Right lobe of liver (tissue), 6 donors: ENCODE measurements around the gene CDKN2A. TPM values are rescaled to one million over a fixed set of nuclear protein-coding genes. Genes with fewer than 3 reads are reported as not detected.

Experiments
- ATAC-seq, 4 donors: fragments of 200-7000 bp; cut with Tn5 transposase; one replicate each; pipeline ENCODE4 v1.9.1; 2020; ENCODE audit warnings: mild to moderate bottlenecking in 4 of 4, moderate library complexity in 4 of 4
- DNase-seq, 3 donors: peaks; one replicate each; pipeline ENCODE4 v3.0.0-alpha.2; 2020
- H3K27ac ChIP-seq, 3 donors: fragments of 200-600 bp; one replicate each; pipeline ENCODE4 v1.8.0; 2022
- H3K27me3 ChIP-seq, 2 donors: fragments of 200-600 bp; one replicate each; pipeline ENCODE4 v1.8.0; 2022
- H3K36me3 ChIP-seq, 4 donors: fragments of 200-600 bp; sonication (generic) in 1 of 4; one replicate each; pipeline versions ENCODE4 v1.5.1 to v1.8.0; 2017 to 2022; ENCODE audit warnings: control low read depth in 1 of 4
- H3K4me1 ChIP-seq, 4 donors: fragments of 200-600 bp; sonication (generic) in 1 of 4; one replicate each; pipeline versions ENCODE4 v1.5.1 to v1.8.0; 2017 to 2022; ENCODE audit warnings: control low read depth in 1 of 4
- H3K4me3 ChIP-seq, 3 donors: fragments of 200-600 bp; one replicate each; pipeline ENCODE4 v1.8.0; 2022
- H3K9me3 ChIP-seq, 4 donors: fragments of 200-600 bp; sonication (generic) in 1 of 4; one replicate each; pipeline versions ENCODE4 v1.5.1 to v1.8.0; 2017 to 2022; ENCODE audit warnings: control low read depth in 1 of 4
- POLR2A ChIP-seq: fragments of 450-650 bp; IDR thresholded peaks from one replicate; pipeline ENCODE4 v1.6.1; 2017; ENCODE audit warnings: antibody characterized with exemption, mild to moderate bottlenecking
- WGBS: methylation state at CpG from one replicate; pipeline ENCODE4 v1.1.6; 2018; ENCODE audit warnings: low coverage, low lambda C conversion rate; ENCODE audit not compliant: insufficient coverage; ENCODE audit errors: missing lambda C conversion rate; 5-methylcytosine and 5-hydroxymethylcytosine counted together
- intact Hi-C, 2 donors: fragments of 100-400 bp; cut with DNase I; formaldehyde crosslinking; loops; one replicate each; pipeline versions ENCODE4 v1.11.2 to v1.14.1; 2022
- total RNA-seq, 6 experiments: library from RNA; depleted of rRNA in 2 of 6; stranded (reverse); fragments of >200 nt in 2 of 6; fragmentation: NEBNext Ultra II Directional in 3 of 6; extraction: Animal tissue kit (Norgen Biotek cat#: 25700) in 3 of 6; gene quantifications; one replicate each; pipeline versions ENCODE4 v1.1.0 to v1.2.4, GENCODE V29; 2016 to 2023
- TF ChIP-seq, protein P1 (sequence below), 4 donors: fragments of 200-600 bp in 3 of 4; fragments of 450-650 bp in 1 of 4; IDR thresholded peaks; one replicate each; pipeline versions ENCODE4 v1.5.1 to v1.8.0; 2016 to 2022; ENCODE audit warnings: antibody characterized with exemption in 4 of 4, mild to moderate bottlenecking in 2 of 4
- donor health status: DM: no; HTN: yes; CAD: no.
- donor health status: DM: no; HTN: no; CAD: no.
- donor health status: DM: no; HTN: no; CAD: no.
- donor health status: DM: no; HTN: yes; CAD: no.
- donor health status: DM: no; HTN: yes; CAD: no.

CDKN2A gene
- total RNA-seq, 6 experiments from 2014 or later: 0.30 to 1.4 (median 1.2) TPM; not detected in 1

DNA sequence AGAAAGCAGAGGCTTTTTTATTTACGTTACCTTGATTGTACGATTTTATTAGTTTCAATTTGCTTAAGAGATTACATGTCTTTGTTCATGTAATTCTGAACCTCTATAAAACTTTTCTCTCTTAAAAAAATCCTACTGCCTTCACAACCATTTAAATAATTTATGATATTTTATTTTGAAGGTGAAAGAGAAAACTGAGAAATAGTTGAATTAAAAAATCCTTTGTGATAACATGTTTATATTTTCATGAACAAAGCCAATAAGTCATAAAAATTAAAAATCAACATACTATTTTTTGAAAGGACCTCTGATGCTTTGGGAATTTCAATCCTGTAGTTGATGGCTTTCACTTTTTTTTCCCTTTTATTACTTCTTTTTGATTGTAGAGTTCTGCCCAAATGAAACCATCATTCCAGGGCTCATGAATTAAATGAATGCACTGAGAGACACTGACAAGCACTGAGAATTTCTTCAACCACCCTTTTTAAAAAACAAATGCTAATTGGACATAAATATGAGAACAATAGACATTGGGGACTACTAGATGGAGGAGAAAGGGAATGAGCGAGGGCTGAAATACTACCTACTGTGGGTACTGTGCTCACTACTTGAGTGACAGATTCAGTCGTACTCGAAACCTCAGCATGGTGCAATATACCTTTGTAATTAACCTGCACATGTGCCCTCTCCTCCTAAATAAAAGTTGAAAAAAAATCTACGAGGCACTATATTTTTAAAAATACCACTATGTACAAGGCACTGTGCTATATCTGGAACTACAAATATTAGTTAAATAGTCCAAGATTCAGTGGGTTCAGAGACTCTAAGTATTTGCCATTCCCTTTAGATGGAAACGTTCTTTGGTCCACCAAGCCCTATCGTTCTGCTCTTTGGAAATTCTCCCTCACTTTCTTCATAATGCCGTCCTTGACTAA lies 5.9 kb downstream of the CDKN2A start:
- Histone ChIP-seq H3K9me3 (no peaks in the 10 kb centered on the region), H3K36me3 (no peaks in the 10 kb centered on the region), H3K27ac (no peak overlapping the region), H3K4me3 (no peak overlapping the region), H3K4me1 (no peaks in the 10 kb centered on the region), H3K27me3 (peaks cover 0 to 15% of the 10 kb centered on the region in 2 donors)
- intact Hi-C loops: no loop called here
- WGBS: 34% methylated on average over 9 of the region's 9 CpGs
- ATAC-seq (no peak), DNase-seq (no peak)
- no peak for TF ChIP-seq POLR2A
- TF ChIP-seq, protein P1, sequence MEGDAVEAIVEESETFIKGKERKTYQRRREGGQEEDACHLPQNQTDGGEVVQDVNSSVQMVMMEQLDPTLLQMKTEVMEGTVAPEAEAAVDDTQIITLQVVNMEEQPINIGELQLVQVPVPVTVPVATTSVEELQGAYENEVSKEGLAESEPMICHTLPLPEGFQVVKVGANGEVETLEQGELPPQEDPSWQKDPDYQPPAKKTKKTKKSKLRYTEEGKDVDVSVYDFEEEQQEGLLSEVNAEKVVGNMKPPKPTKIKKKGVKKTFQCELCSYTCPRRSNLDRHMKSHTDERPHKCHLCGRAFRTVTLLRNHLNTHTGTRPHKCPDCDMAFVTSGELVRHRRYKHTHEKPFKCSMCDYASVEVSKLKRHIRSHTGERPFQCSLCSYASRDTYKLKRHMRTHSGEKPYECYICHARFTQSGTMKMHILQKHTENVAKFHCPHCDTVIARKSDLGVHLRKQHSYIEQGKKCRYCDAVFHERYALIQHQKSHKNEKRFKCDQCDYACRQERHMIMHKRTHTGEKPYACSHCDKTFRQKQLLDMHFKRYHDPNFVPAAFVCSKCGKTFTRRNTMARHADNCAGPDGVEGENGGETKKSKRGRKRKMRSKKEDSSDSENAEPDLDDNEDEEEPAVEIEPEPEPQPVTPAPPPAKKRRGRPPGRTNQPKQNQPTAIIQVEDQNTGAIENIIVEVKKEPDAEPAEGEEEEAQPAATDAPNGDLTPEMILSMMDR (IDR thresholded peaks at IDR 0.05): no peak

DNA sequence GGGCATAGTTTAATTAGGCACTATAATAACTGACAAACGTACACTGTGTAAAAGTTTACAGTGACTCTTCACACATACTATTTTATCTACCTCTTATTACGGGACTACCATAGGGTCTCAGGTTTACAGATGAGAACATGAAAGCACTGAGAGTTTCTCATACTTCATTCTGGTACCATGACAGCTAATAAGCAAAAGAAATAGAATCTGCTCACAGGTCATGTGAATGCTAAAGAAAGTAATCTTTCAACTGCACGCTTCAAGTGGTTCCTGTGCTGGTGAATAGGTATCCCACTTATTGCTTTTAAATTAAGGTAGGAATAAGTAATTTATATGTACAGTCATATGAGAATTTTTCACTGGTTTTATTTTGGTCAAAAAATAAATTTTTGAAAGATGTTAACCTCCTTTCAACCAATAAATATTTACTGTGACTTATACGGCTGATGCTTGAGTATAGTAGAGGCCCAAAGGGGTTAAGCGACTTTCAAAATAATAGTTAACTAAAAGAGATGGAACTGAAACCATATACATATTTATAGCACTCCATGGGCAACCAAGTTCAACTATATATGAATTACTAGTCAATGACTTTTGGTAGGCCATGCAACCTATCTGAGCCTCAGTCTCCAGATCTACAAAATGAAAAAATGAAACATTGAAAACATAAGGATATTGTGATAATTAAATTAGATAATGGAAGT lies 8.1 kb downstream of the CDKN2A start:
- H3K36me3 ChIP-seq: no peaks in the 10 kb centered on the region
- no peak for ATAC-seq
- WGBS: 76% methylated on average over 5 of the region's 5 CpGs

DNA sequence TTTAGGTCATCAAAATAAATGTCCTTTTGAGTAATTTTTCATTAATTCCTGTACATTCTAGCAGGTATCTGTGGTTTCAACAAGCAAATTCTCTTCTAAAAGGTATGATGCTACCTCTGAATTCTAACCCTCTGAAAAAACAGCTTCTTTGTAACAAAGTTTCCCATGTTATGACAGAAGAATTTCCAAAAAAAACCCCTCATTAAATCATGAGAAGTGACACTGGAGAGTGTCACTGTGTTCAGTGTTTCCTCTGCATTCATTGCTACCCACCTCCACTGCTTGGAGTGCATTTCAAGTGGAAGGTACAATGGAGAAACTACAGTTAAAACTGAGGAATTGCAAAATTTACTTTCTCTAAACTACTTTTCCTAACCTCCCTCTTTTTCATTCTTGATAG lies 10.1 kb downstream of the CDKN2A start:
- no peaks in the 10 kb centered on the region for H3K4me1 ChIP-seq
- peaks cover 0 to 15% of the 10 kb centered on the region in 2 donors for H3K27me3 ChIP-seq
- H3K27ac ChIP-seq: no peak overlapping the region
- no peaks in the 10 kb centered on the region for H3K36me3 ChIP-seq
- no peaks in the 10 kb centered on the region for H3K9me3 ChIP-seq
- intact Hi-C loops: no loop called here
- ATAC-seq (no peak), DNase-seq (no peak)
- H3K4me3 ChIP-seq: no peak overlapping the region
- no peak for TF ChIP-seq POLR2A
- TF ChIP-seq, protein P1 (IDR thresholded peaks at IDR 0.05): no peak

More for the DNA sequence above, 8.1 kb downstream of the CDKN2A start:
- intact Hi-C loops: no loop called here
- no peaks in the 10 kb centered on the region for H3K4me1 ChIP-seq
- no peak overlapping the region for H3K4me3 ChIP-seq
- no peak overlapping the region for H3K27ac ChIP-seq
- H3K9me3 ChIP-seq: no peaks in the 10 kb centered on the region
- TF ChIP-seq POLR2A: no peak
- TF ChIP-seq, protein P1 (IDR thresholded peaks at IDR 0.05): no peak
- H3K27me3 ChIP-seq: peaks cover 0 to 20% of the 10 kb centered on the region in 2 donors
- no peak for DNase-seq

DNA sequence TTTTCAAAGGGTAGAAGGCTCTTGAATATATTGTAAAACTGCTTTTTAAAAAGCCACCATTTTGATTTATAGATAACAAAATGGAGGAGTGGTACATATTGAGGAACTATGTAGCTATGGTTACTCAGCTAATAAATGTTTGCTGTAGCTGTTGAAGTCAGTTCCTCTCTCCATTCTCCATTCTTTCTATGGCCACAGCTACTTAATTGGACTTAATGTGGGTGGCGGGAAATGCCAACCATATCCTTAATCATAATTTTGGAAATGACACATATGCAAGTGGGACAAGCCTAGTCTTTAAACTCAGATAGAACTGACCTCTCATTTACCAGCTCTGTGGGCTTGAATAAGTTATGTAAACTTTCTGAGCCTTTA lies 10.6 kb downstream of the CDKN2A start:
- TF ChIP-seq, protein P1 (IDR thresholded peaks at IDR 0.05): no peak
- no peak for TF ChIP-seq POLR2A
- H3K4me3 ChIP-seq: no peak overlapping the region
- H3K4me1 ChIP-seq: no peaks in the 10 kb centered on the region
- H3K27me3 ChIP-seq: peaks cover 0 to 15% of the 10 kb centered on the region in 2 donors
- WGBS: 73% methylated on average over 1 of the region's 1 CpG
- H3K36me3 ChIP-seq: no peaks in the 10 kb centered on the region
- H3K9me3 ChIP-seq: no peaks in the 10 kb centered on the region
- no peak overlapping the region for H3K27ac ChIP-seq
- no peak for ATAC-seq
- intact Hi-C loops: no loop called here
- no peak for DNase-seq
